Embryonic facial prominence (tissue), 1 donor: Measurements from ENCODE around the gene ZNF438.

ENCODE experiments used
- DNase-seq: peaks from one replicate; pipeline ENCODE4 v3.0.0-alpha.2; 2016; ENCODE audit errors: extremely low spot score

Gene ZNF438

DNA sequence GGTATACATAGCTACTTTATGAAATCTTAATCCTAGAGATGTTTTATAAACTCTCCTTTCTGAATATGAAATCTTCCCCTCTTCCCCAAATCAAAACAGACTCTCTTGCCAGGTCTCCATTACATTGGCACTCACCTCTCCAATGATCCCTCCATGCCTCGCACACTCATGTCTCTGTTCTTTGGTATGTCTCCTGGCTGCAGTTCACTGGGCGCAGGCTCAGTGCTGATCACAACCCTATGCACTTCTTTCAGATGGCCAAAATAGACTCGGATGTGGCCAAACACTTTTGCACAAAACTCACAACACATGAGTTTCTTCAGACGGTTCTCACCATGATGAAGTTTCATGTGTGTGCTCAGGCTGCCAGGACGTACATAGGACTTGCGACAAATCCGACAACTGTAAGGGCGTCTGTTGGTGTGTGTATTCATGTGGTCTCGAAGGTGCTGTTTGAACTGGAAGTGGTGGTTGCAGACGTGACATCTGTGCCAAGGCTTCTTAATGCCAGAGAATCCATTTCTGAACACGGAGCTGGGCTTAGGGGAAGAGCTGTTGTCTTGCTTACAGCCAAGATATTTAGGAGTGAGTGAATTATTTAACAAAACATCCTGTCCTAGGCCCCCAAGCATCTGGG lies 183.2 kb downstream of the ZNF438 start:
- no peak for DNase-seq

DNA sequence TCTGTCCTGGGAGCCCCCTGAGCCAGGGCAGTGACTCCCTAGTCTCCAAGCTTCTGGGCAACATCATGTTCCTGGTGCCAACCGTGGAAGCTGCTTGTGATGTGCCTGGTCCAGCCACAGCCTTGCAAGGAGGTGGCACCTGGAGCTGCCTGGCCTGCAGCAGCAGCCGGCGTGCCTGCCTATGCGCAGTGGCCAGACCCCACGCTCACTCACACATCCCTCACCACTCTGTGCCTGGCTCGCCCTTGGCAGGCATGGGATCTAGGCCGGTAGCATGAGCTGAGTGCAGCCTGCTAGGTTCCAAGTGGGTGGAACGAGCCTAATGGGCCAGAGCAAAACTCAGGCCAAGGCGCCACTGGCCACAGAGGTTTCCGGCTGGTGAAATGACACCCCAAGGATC lies 184.0 kb downstream of the ZNF438 start:
- no peak for DNase-seq

- DNase-seq, result no peak
These were observed 184.5 kb downstream of the ZNF438 start for GRCh38 chr10:30847199-30847598.

DNA sequence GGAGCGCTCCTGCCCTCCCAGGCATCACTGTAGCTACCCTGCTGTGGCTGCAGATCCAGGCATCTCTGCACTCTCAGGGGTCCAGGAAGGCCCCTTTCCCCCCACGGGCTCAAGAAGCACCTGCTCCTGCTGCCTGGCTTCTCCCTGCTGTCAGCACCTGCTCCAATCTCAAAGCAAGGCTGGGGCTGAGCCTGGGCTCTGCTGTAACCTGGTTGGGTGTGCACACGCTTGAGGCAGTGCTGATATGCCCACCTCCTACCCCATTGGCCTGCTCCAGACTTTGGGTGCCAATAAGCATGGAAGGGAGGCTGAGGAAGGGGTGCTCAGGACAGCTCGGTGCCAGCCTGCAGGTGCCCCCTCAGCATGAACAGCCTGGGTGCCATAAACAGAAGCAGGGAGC lies 185.0 kb downstream of the ZNF438 start:
- DNase-seq, result no peak

- no peak for DNase-seq
These were observed 188.8 kb downstream of the ZNF438 start for GRCh38 chr10:30842894-30843293.

DNA sequence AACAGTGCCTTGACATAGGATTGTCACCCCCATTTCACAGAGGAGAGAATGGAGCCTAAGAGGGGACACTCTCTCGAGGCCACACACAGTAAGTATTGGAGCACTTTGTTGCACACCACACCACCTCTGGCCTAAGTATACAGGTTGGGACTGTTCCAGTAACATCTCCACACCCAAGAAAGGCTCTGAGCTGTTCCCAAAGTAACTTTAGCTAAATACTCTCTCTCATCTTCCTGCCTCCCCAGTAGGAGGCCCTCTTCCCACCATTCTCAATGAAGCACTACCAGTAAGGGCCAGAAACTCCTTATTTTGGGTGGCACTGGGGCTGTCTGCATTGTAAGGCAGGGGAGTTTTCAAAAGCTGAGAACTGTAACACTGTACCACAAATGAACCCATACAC lies 189.5 kb downstream of the ZNF438 start:
- no peak for DNase-seq

- DNase-seq, result no peak
These were observed 191.1 kb downstream of the ZNF438 start for GRCh38 chr10:30840395-30841050.

DNA sequence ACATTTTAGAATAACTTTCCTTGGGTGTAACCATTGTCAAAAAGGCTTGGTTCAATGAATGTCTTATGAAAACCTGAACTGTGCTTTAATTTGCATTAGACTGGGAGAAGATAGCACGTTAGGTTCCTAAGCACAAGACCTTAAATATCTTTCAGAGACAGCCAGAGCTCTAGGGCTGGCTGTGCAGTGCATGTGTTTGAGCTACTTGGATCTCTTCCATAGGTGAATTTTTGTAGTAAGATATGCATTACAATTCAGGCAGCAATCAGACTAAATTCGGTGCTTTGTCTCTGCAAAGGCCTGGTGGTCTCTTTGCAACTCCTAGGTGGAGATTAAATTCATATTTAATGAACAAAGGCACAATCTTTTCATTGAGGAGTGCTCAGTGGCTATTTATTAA lies 192.0 kb downstream of the ZNF438 start:
- no peak for DNase-seq

DNA sequence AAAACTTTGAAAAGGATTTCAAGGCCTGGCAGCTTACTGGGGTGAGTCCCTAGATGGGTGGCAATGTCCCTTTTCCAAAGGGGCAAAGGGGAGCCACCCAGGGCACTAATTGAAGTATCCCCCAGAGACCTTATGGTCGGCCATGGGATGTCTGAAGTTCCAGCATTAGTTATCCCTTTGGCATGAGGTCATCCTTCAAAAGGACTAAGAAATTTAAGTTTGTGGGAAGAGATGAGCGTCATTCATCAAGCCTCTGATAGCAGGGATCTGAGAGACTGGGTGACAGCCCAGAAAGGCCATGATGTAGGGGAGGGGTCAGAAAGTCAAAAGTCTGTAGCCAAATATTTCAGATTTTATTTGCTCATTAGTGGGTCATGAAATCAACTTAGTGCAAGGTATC lies 195.3 kb downstream of the ZNF438 start:
- no peak for DNase-seq

GRCh38 chr10:30835146-30835545 lies 196.5 kb downstream of the ZNF438 start:
- no peak for DNase-seq

DNA sequence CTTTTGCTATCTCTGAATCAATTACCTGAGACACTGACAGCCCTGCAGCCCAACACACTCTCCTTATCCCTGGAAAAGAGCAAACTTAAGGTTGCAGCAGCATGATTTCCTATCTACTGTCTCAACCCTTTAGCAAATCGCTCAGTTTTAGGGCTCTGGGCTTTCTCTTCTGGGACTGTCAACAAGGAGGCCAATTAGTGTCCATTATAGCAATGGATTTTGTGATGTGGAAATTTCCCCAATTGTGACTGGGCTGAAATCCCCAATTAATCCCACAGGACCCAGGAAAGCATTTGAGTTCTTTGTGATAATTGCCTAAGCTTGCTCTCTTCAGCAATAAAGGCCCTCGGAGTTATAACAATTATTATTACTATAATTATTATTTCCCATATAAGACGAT lies 197.0 kb downstream of the ZNF438 start:
- no peak for DNase-seq

DNA sequence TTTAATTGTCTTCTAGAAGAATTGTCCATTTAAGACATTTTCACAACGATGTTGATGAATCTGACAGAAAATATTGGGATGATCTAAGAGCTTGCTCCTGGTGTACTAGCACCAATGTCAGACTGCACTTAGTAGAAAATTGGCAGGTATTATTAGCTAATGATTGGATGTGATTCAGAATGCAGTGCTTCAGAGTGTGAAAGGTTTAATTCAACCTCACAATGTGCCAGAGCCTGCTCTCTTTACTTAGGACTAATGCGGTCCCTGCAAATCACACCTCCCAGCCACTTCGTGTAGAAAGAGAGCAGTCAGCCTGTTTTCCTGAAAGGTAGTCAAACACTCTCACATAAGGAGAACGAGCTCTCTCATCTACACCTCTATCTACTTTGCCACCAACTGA lies 197.5 kb downstream of the ZNF438 start:
- DNase-seq, result no peak

DNA sequence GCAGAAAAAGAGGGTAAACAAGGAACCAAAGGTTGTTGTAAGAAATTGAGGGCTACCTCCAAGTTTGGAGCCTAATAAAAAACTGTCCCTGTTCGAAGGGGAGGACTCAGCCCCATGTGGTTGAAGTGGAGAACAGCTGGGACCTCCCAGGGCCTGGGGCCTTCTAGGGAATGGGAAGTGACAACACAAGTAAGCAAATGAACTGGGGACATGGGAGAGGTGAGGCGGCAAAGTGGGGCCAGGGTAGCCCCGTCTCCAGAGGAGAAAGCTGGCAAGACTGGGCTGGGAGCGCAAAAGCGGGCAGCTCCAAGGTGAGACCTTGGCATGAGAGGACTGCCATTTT lies 198.1 kb downstream of the ZNF438 start:
- no peak for DNase-seq

- DNase-seq, result no peak
These were observed 198.7 kb downstream of the ZNF438 start for GRCh38 chr10:30832749-30833627.

DNA sequence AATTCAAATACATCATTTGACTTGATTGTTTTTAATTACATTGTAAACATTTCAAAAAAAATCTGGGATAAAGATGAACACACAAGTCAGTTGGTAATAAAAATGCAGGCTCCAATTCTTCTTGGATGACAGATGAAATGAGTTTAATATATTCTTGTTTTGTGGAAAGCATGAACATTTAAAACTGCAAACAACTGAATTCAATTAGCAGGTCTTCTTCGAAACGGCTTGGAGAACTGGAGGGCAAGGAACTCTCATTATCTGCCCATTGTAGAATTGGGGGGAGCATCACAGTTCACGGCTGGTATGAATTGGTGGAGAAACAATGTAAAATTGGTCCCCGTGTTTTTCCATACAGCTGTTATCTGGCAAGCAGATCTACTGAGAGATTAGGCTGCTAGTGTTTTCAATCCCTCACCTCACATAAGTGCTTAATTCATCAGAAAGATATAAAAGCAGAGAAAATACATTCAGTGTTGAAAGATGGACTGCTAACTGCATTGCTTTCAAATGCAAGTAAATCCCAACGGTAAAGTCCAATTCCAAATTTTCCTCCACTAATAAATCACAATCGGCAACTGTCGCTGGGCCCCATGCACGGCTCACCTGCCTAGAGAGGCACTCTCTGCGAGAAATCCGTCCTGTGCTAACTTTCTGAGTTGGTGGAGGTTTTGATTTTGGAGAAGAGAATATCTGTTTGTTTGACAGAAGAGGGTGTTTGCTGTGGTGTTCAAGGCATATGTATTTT lies 199.5 kb downstream of the ZNF438 start:
- no peak for DNase-seq

- DNase-seq, result no peak
These were observed 200.2 kb downstream of the ZNF438 start for GRCh38 chr10:30831426-30831825.

DNA sequence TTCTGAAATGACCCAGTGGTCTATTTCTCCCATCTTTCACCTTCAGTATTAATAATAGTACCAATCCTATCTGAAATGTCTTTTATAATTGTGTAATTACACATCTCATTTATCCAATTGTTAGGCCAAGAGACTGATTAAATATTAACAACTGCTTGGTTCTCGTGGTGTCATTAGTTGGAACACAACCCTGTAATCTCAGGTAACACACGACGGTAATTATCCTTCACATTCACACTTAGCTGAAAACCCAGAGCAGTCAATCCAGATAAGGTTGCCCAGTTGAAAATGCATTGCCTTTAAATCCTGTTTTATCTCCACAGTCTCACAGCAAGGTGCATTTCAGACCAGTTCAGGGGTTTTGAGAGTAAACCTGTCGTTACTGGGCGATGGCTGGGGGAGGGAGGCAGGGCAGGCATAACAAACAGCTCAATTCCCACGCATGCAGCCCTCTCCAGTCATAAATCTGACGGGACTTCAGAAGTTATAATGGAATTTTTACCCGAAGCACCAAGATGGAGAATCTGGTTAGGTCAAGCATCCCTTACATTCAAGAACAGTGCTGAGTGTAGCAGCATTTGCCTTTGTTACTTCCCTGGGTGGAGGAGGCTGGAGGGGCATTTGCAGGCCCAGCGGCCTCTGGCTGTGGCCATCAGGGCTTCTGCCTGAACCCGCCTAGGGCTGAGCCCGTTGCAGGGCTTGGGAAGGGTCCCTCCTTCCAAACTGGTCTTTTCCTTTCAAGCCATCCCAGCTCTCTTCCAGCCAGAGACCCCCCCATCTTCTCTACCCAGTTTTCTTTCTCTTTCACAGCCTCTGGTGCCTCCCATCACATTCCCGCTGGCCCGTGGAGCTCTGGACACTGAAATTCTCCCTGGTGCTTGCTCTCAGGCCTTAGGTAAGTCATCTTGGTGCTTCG lies 201.1 kb downstream of the ZNF438 start:
- DNase-seq, result no peak

- no peak for DNase-seq
These were observed 201.8 kb downstream of the ZNF438 start for GRCh38 chr10:30829901-30830300.

DNA sequence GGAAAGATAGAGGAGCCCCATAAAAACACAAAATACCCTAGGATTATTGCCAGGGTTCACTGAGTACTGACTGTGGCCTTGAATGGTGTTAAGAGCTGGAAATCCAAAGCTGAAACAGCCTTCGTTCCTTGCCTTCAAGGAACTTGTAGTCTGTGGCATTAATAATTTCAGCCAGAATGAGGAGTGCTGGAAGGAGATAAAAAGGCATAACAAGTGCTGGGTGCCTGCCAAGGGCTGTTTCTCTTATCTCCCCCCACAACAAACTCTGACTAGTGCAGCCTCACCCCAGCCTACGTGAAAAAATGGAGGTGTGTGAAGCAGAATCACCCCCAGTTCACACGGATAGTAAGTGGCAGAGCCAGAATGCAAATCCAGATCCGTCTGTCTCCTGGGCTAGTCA lies 203.0 kb downstream of the ZNF438 start:
- DNase-seq, result no peak

- no peak for DNase-seq
These were observed 203.5 kb downstream of the ZNF438 start for GRCh38 chr10:30828164-30828563.

DNA sequence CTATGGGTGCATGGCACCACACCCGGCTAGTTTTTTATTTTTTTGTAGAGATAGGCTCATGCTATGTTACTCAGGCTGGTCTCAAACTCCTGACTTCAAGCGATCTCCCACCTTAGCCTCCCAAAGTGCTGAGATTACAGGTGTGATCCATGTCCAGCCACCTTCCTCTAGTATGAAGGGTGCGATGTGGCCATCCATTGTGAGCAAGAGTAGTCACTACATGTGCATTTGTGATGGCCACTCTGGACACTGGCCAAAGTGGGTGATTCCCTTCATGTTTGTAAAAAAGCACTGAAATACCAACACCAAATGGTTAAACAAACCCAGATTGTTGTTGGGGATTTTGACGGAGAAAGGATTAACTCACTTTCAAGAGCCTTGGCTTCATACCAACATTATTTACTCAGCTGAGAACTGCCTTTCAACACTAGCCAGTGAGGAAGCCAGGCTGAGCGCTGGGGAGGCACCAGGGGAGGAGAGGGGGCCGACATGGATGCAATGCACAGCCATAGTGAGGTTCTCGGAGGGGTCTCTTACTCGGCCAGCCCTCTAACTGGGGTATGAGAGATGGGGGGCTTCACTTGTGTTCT lies 204.0 kb downstream of the ZNF438 start:
- no peak for DNase-seq
